Trophoblast cell (in vitro differentiated cells and primary cell): Measurements from ENCODE around the gene SELENOW.
A peak's percentile ranks its signal among the peaks of the same experiment; 100 is the strongest.
"Not testable (repeated sequence)": the region's sequence is repeated elsewhere in the genome, so short reads cannot be mapped to it uniquely, and the experiment has no call there.

ENCODE experiments used
- DNase-seq, 2 donors: peaks; one replicate each; pipeline ENCODE4 v3.0.0-alpha.2; 2016
- H2AFZ ChIP-seq: 2 replicates; pipeline ENCODE4 v1.6.1; 2013; ENCODE audit warnings: low read length, moderate library complexity, mild to moderate bottlenecking; ENCODE audit not compliant: insufficient read depth, poor library complexity
- H2AK5ac ChIP-seq: 2 replicates; pipeline ENCODE4 v1.6.1; 2013; ENCODE audit warnings: mild to moderate bottlenecking, low read length
- H2BK120ac ChIP-seq: 2 replicates; pipeline ENCODE4 v1.6.1; 2013; ENCODE audit warnings: low read length, mild to moderate bottlenecking, moderate library complexity; ENCODE audit not compliant: insufficient read depth, poor library complexity
- H2BK12ac ChIP-seq: 2 replicates; pipeline ENCODE4 v1.6.1; 2013; ENCODE audit warnings: mild to moderate bottlenecking, low read length, moderate library complexity
- H2BK5ac ChIP-seq: 2 replicates; pipeline ENCODE4 v1.6.1; 2013; ENCODE audit warnings: low read length, low read depth, moderate library complexity, mild to moderate bottlenecking; ENCODE audit not compliant: poor library complexity
- H3K14ac ChIP-seq: 2 replicates; pipeline ENCODE4 v1.6.1; 2013; ENCODE audit warnings: mild to moderate bottlenecking, low read length
- H3K18ac ChIP-seq: 2 replicates; pipeline ENCODE4 v1.6.1; 2013; ENCODE audit warnings: mild to moderate bottlenecking, low read length
- H3K23ac ChIP-seq: 2 replicates; pipeline ENCODE4 v1.6.1; 2013; ENCODE audit warnings: low read length
- H3K27ac ChIP-seq: 2 replicates; pipeline ENCODE4 v1.5.1; 2013; ENCODE audit warnings: low read depth, mild to moderate bottlenecking, inconsistent platforms, low read length, moderate library complexity
- H3K27me3 ChIP-seq: 2 replicates; pipeline ENCODE4 v1.6.1; 2013; ENCODE audit warnings: inconsistent platforms, mild to moderate bottlenecking, low read length, moderate library complexity; ENCODE audit not compliant: insufficient read depth
- H3K36me3 ChIP-seq, 2 experiments: 1 replicate in 1 of 2; 2 replicates in 1 of 2; pipeline ENCODE4 v1.6.1; 2013; ENCODE audit warnings: low read length in 2 of 2, mild to moderate bottlenecking in 2 of 2, moderate library complexity in 1 of 2; ENCODE audit not compliant: insufficient read depth in 2 of 2, control insufficient read depth in 1 of 2
- H3K4ac ChIP-seq: 2 replicates; pipeline ENCODE4 v1.6.1; 2013; ENCODE audit warnings: low read depth, mild to moderate bottlenecking, low read length, moderate library complexity
- H3K4me1 ChIP-seq, 2 experiments: 1 replicate in 1 of 2; 2 replicates in 1 of 2; pipeline ENCODE4 v1.6.1; 2013; ENCODE audit warnings: low read length in 2 of 2, mild to moderate bottlenecking in 2 of 2, moderate library complexity in 1 of 2; ENCODE audit not compliant: insufficient read depth in 2 of 2, control insufficient read depth in 1 of 2
- H3K4me2 ChIP-seq: 2 replicates; pipeline ENCODE4 v1.6.1; 2013; ENCODE audit warnings: inconsistent platforms, mild to moderate bottlenecking, low read length, moderate library complexity
- H3K4me3 ChIP-seq: 2 replicates; pipeline ENCODE4 v1.5.1; 2013; ENCODE audit warnings: mild to moderate bottlenecking, low read depth, low read length, inconsistent platforms
- H3K79me1 ChIP-seq: one replicate; pipeline ENCODE4 v1.6.1; 2013; ENCODE audit warnings: low read length
- H3K79me2 ChIP-seq: 2 replicates; pipeline ENCODE4 v1.6.1; 2013; ENCODE audit warnings: low read length, mild to moderate bottlenecking; ENCODE audit not compliant: control insufficient read depth, insufficient read depth, poor library complexity
- H3K9ac ChIP-seq: 2 replicates; pipeline ENCODE4 v1.6.1; 2013; ENCODE audit warnings: mild to moderate bottlenecking, low read length
- H3K9me3 ChIP-seq: 2 replicates; pipeline ENCODE4 v1.6.1; 2013; ENCODE audit warnings: low read depth, mild to moderate bottlenecking, control low read depth, inconsistent platforms, low read length; ENCODE audit not compliant: insufficient read depth
- H4K12ac ChIP-seq: 2 replicates; pipeline ENCODE4 v1.6.1; 2013; ENCODE audit warnings: low read depth, mild to moderate bottlenecking, low read length, moderate library complexity
- H4K8ac ChIP-seq: 2 replicates; pipeline ENCODE4 v1.6.1; 2013; ENCODE audit warnings: low read depth, mild to moderate bottlenecking, low read length, moderate library complexity
- H4K91ac ChIP-seq: one replicate; pipeline ENCODE4 v1.6.1; 2013; ENCODE audit warnings: low read depth, mild to moderate bottlenecking, low read length, moderate library complexity
- WGBS: extraction: QIAGEN DNeasy Blood & Tissue Kit; methylation state at CpG from one replicate; pipeline ENCODE4 v1.1.7; 2013; ENCODE audit warnings: missing lambda C conversion rate; ENCODE audit not compliant: insufficient read length, insufficient coverage; ENCODE audit errors: extremely low coverage; 5-methylcytosine and 5-hydroxymethylcytosine counted together

Gene SELENOW

GRCh38 chr19:47762615-47763308 lies 15.7 kb upstream of the SELENOW start:
- Histone ChIP-seq H3K79me2 (no peaks in the 10 kb centered on the region), H2AK5ac (no peak overlapping the region), H3K4me2 (no peak overlapping the region), H2BK12ac (no peak overlapping the region), H3K9ac (no peak overlapping the region), H3K4me3 (no peak overlapping the region), H3K9me3 (peaks cover 4% of the 10 kb centered on the region), H3K79me1 (no peaks in the 10 kb centered on the region), H4K12ac (no peak overlapping the region), H3K23ac (no peak overlapping the region), H3K14ac (no peak overlapping the region), H4K8ac (no peak overlapping the region), H3K4ac (no peak overlapping the region), H3K18ac (no peak overlapping the region), H3K4me1 (no peaks in the 10 kb centered on the region), H2BK120ac (no peak overlapping the region), H2BK5ac (no peak overlapping the region), H4K91ac (no peak overlapping the region), H2AFZ (no peak overlapping the region), H3K27ac (no peak overlapping the region), H3K27me3 (no peaks in the 10 kb centered on the region), H3K36me3 (peaks cover 2 to 14% of the 10 kb centered on the region in 2 experiments)
- DNase-seq = peak; percentile 19 to 45
- no CpG with 5 or more reads among the region's 18 CpGs for WGBS

DNA sequence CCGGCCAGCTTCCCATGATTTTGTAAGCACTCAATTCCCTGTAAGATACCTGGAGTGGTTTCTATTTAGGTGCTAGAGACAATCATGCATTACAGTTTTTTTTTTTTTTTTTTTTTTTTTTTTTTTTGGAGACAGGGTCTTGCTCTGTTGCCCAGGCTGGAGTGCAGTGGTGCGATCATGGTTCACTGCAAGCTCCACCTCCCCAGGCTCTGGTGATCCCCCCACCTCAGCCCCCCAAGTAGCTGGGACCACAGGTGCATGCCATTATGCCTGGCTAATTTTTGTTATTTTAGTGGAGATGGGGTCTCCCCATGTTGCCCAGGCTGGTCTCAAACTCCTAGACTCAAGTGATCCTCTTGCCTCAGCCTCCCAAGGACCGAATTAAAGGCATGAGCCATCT lies 13.8 kb upstream of the SELENOW start:
- H4K12ac ChIP-seq, DNase-seq, H2BK12ac ChIP-seq, H3K4me3 ChIP-seq, H2BK120ac ChIP-seq, H3K23ac ChIP-seq, H3K27me3 ChIP-seq, H3K9ac ChIP-seq, H3K4me2 ChIP-seq, H3K9me3 ChIP-seq, H4K91ac ChIP-seq, H2AFZ ChIP-seq, H3K79me2 ChIP-seq, H2AK5ac ChIP-seq, H3K14ac ChIP-seq, H3K18ac ChIP-seq, H3K4ac ChIP-seq, H4K8ac ChIP-seq, H3K4me1 ChIP-seq, H3K27ac ChIP-seq, H3K79me1 ChIP-seq, H2BK5ac ChIP-seq, H3K36me3 ChIP-seq: not testable (repeated sequence)
- WGBS = no CpG with 5 or more reads among the region's 3 CpGs

GRCh38 chr19:47765523-47766358 lies 12.8 kb upstream of the SELENOW start:
- H3K4ac ChIP-seq = no peak overlapping the region
- WGBS = no CpG with 5 or more reads among the region's 19 CpGs
- H3K9ac ChIP-seq = no peak overlapping the region
- no peak overlapping the region for H2BK12ac ChIP-seq
- no peak overlapping the region for H3K23ac ChIP-seq
- DNase-seq = peak in 1 of 2 donors; percentile 76
- H3K27ac ChIP-seq = no peak overlapping the region
- no peaks in the 10 kb centered on the region for H3K4me1 ChIP-seq
- no peak overlapping the region for H4K8ac ChIP-seq
- H3K9me3 ChIP-seq = peaks cover 3% of the 10 kb centered on the region
- H2AK5ac ChIP-seq = no peak overlapping the region
- no peak overlapping the region for H2BK120ac ChIP-seq
- no peaks in the 10 kb centered on the region for H3K36me3 ChIP-seq
- H3K18ac ChIP-seq = no peak overlapping the region
- H3K4me2 ChIP-seq = no peak overlapping the region
- H3K14ac ChIP-seq = no peak overlapping the region
- H2AFZ ChIP-seq = no peak overlapping the region
- no peaks in the 10 kb centered on the region for H3K79me1 ChIP-seq
- no peak overlapping the region for H3K4me3 ChIP-seq
- no peak overlapping the region for H4K12ac ChIP-seq
- H3K79me2 ChIP-seq = no peaks in the 10 kb centered on the region
- H2BK5ac ChIP-seq = no peak overlapping the region
- H4K91ac ChIP-seq = no peak overlapping the region
- H3K27me3 ChIP-seq = no peaks in the 10 kb centered on the region

- no peaks in the 10 kb centered on the region for H3K79me2 ChIP-seq
- H2BK120ac ChIP-seq = no peak overlapping the region
- no peak overlapping the region for H2AFZ ChIP-seq
- no peak overlapping the region for H4K91ac ChIP-seq
- no peak overlapping the region for H3K4ac ChIP-seq
- WGBS = no CpG with 5 or more reads among the region's 7 CpGs
- H3K4me3 ChIP-seq = no peak overlapping the region
- no peak overlapping the region for H3K9ac ChIP-seq
- no peak overlapping the region for H3K14ac ChIP-seq
- no peak overlapping the region for H2AK5ac ChIP-seq
- H3K36me3 ChIP-seq = no peaks in the 10 kb centered on the region
- H4K12ac ChIP-seq = no peak overlapping the region
- H3K23ac ChIP-seq = no peak overlapping the region
- no peak overlapping the region for H2BK5ac ChIP-seq
- H3K27ac ChIP-seq = no peak overlapping the region
- H3K4me1 ChIP-seq = no peaks in the 10 kb centered on the region
- DNase-seq = no peak
- no peaks in the 10 kb centered on the region for H3K27me3 ChIP-seq
- H3K4me2 ChIP-seq = no peak overlapping the region
- no peak overlapping the region for H2BK12ac ChIP-seq
- H4K8ac ChIP-seq = no peak overlapping the region
- H3K9me3 ChIP-seq = peaks cover 3% of the 10 kb centered on the region
- no peak overlapping the region for H3K18ac ChIP-seq
- H3K79me1 ChIP-seq = no peaks in the 10 kb centered on the region
Measured at GRCh38 chr19:47766359-47766620, 12.2 kb upstream of the SELENOW start.
